PFSK-1 (cell line): ENCODE results near the gene STK11.

Experiments
- SIN3A ChIP-seq: IDR thresholded peaks from 2 replicates; pipeline ENCODE4 v1.6.1; 2012; ENCODE audit warnings: mild to moderate bottlenecking, low read length, moderate library complexity, borderline replicate concordance; ENCODE audit not compliant: insufficient read depth
- TAF1 ChIP-seq: IDR thresholded peaks from 2 replicates; pipeline ENCODE4 v1.6.1; 2012; ENCODE audit warnings: low read length, control low read depth, borderline replicate concordance; ENCODE audit not compliant: insufficient read depth

- TF ChIP-seq TAF1 (no peak), SIN3A (no peak)
Observed at GRCh38 chr19:1261798-1262622, 56.4 kb downstream of the STK11 start.
